Mesendoderm (in vitro differentiated cells): ENCODE measurements around the gene SIX2.
A peak's percentile ranks its signal among the peaks of the same experiment; 100 is the strongest.

ENCODE experiments used
- DNase-seq: peaks from one replicate; pipeline ENCODE4 v3.0.0; 2013
- H2AK5ac ChIP-seq: 2 replicates; pipeline ENCODE4 v1.6.1; 2013; ENCODE audit warnings: low read length, inconsistent platforms
- H2BK120ac ChIP-seq: 2 replicates; pipeline ENCODE4 v1.6.1; 2013; ENCODE audit warnings: low read depth, mild to moderate bottlenecking, low read length, moderate library complexity, mixed read lengths
- H2BK15ac ChIP-seq: replicated peaks from 2 replicates; pipeline ENCODE4 v1.6.1; 2013; ENCODE audit warnings: low read depth, mild to moderate bottlenecking, moderate library complexity
- H2BK5ac ChIP-seq: 2 replicates; pipeline ENCODE4 v1.6.1; 2013; ENCODE audit warnings: low read length, inconsistent platforms
- H3K18ac ChIP-seq: 2 replicates; pipeline ENCODE4 v1.6.1; 2013; ENCODE audit warnings: mild to moderate bottlenecking, low read length, mixed read lengths
- H3K23ac ChIP-seq: one replicate; pipeline ENCODE4 v1.6.1; 2013; ENCODE audit warnings: low read length
- H3K27ac ChIP-seq: 2 replicates; pipeline ENCODE4 v1.5.1; 2013; ENCODE audit warnings: low read depth, mild to moderate bottlenecking, inconsistent platforms, low read length, moderate library complexity
- H3K27me3 ChIP-seq: 2 replicates; pipeline ENCODE4 v1.6.1; 2013; ENCODE audit warnings: low read length, control low read depth, mild to moderate bottlenecking, inconsistent platforms; ENCODE audit not compliant: insufficient read depth, poor library complexity
- H3K36me3 ChIP-seq: 2 replicates; pipeline ENCODE4 v1.6.1; 2013; ENCODE audit warnings: low read length, inconsistent platforms; ENCODE audit not compliant: control insufficient read depth, insufficient read depth
- H3K4ac ChIP-seq: one replicate; pipeline ENCODE4 v1.6.1; 2013; ENCODE audit warnings: low read depth, mild to moderate bottlenecking, low read length, moderate library complexity
- H3K4me1 ChIP-seq: 2 replicates; pipeline ENCODE4 v1.6.1; 2013; ENCODE audit warnings: low read depth, low read length, inconsistent platforms; ENCODE audit not compliant: control insufficient read depth
- H3K4me2 ChIP-seq: 2 replicates; pipeline ENCODE4 v1.6.1; 2013; ENCODE audit warnings: low read length
- H3K4me3 ChIP-seq: 2 replicates; pipeline ENCODE4 v1.5.1; 2013; ENCODE audit warnings: mild to moderate bottlenecking, low read length
- H3K56ac ChIP-seq: one replicate; pipeline ENCODE4 v1.6.1; 2013; ENCODE audit warnings: low read length
- H3K79me1 ChIP-seq: 2 replicates; pipeline ENCODE4 v1.6.1; 2013; ENCODE audit warnings: low read length, inconsistent platforms
- H3K79me2 ChIP-seq: 2 replicates; pipeline ENCODE4 v1.6.1; 2013; ENCODE audit warnings: mild to moderate bottlenecking, low read length; ENCODE audit not compliant: control insufficient read depth, insufficient read depth
- H3K9ac ChIP-seq: 2 replicates; pipeline ENCODE4 v1.6.1; 2013; ENCODE audit warnings: low read length, inconsistent platforms
- H4K5ac ChIP-seq: one replicate; pipeline ENCODE4 v1.6.1; 2013; ENCODE audit warnings: low read length
- H4K8ac ChIP-seq: one replicate; pipeline ENCODE4 v1.6.1; 2013; ENCODE audit warnings: low read depth, mild to moderate bottlenecking, control low read depth, low read length, moderate library complexity
- WGBS: extraction: QIAGEN DNeasy Blood & Tissue Kit; methylation state at CpG from one replicate; pipeline ENCODE4 v1.1.7; 2013; ENCODE audit warnings: low lambda C conversion rate, missing lambda C conversion rate; ENCODE audit not compliant: insufficient coverage; ENCODE audit errors: extremely low coverage; 5-methylcytosine and 5-hydroxymethylcytosine counted together

Gene SIX2

GRCh38 chr2:44981714-44982108, 27.5 kb downstream of the SIX2 start:
- H2BK5ac ChIP-seq = no peak overlapping the region
- H4K8ac ChIP-seq = no peak overlapping the region
- H2BK120ac ChIP-seq = no peak overlapping the region
- no peaks in the 10 kb centered on the region for H3K27me3 ChIP-seq
- H3K4me1 ChIP-seq = no peaks in the 10 kb centered on the region
- H3K4me2 ChIP-seq = no peak overlapping the region
- WGBS = no CpG with 5 or more reads among the region's 14 CpGs
- no peak overlapping the region for H3K23ac ChIP-seq
- H3K4me3 ChIP-seq = no peak overlapping the region
- peak; percentile 77 for DNase-seq
- H3K9ac ChIP-seq = no peak overlapping the region
- no peak overlapping the region for H3K27ac ChIP-seq
- no peaks in the 10 kb centered on the region for H3K36me3 ChIP-seq
- no peaks in the 10 kb centered on the region for H3K79me2 ChIP-seq
- H2BK15ac ChIP-seq = no peak overlapping the region
- no peaks in the 10 kb centered on the region for H3K79me1 ChIP-seq
- no peak overlapping the region for H2AK5ac ChIP-seq
- H3K56ac ChIP-seq = no peak overlapping the region
- H3K18ac ChIP-seq = no peak overlapping the region
- no peak overlapping the region for H3K4ac ChIP-seq
- H4K5ac ChIP-seq = no peak overlapping the region

GRCh38 chr2:44980751-44981713, 28.2 kb downstream of the SIX2 start:
- no peaks in the 10 kb centered on the region for H3K27me3 ChIP-seq
- no peak overlapping the region for H3K27ac ChIP-seq
- no peaks in the 10 kb centered on the region for H3K79me1 ChIP-seq
- no peak overlapping the region for H3K4me3 ChIP-seq
- H4K5ac ChIP-seq = no peak overlapping the region
- no peak overlapping the region for H3K18ac ChIP-seq
- WGBS = no CpG with 5 or more reads among the region's 9 CpGs
- no peak overlapping the region for H3K23ac ChIP-seq
- no peak overlapping the region for H2BK15ac ChIP-seq
- no peak overlapping the region for H3K56ac ChIP-seq
- H2BK120ac ChIP-seq = no peak overlapping the region
- no peak overlapping the region for H4K8ac ChIP-seq
- H2AK5ac ChIP-seq = no peak overlapping the region
- no peak overlapping the region for H3K4ac ChIP-seq
- no peaks in the 10 kb centered on the region for H3K4me1 ChIP-seq
- no peak overlapping the region for H3K4me2 ChIP-seq
- no peaks in the 10 kb centered on the region for H3K79me2 ChIP-seq
- no peaks in the 10 kb centered on the region for H3K36me3 ChIP-seq
- H2BK5ac ChIP-seq = no peak overlapping the region
- no peak for DNase-seq
- H3K9ac ChIP-seq = no peak overlapping the region

DNA sequence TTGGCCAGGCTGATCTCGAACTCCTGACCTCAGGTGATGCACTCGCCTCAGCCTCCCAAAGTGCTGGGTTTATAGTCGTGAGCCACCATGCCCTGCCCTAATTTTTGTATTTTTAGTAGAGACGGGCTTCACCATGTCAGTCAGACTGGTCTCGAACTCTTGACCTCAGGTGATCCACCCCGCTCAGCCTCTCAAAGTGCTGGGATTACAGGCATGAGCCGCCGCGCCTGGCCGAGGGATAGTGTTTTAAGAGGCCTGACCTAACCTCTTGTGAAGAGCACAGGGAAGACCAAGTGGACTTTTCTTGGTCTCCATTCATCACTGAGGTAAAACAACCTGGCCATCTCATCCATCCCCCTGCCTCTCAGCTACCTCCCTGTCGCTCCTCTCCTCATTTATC, 29.7 kb downstream of the SIX2 start:
- Histone ChIP-seq H2AK5ac (no peak overlapping the region), H3K79me2 (no peaks in the 10 kb centered on the region), H2BK15ac (no peak overlapping the region), H3K27me3 (no peaks in the 10 kb centered on the region), H4K8ac (no peak overlapping the region), H3K4me3 (no peak overlapping the region), H3K79me1 (no peaks in the 10 kb centered on the region), H3K18ac (no peak overlapping the region), H2BK120ac (no peak overlapping the region), H4K5ac (no peak overlapping the region), H3K23ac (no peak overlapping the region), H3K4me1 (no peaks in the 10 kb centered on the region), H3K56ac (no peak overlapping the region), H3K9ac (no peak overlapping the region), H3K4ac (no peak overlapping the region), H3K36me3 (no peaks in the 10 kb centered on the region), H3K4me2 (no peak overlapping the region), H2BK5ac (no peak overlapping the region), H3K27ac (no peak overlapping the region)
- DNase-seq = no peak
- WGBS = no CpG with 5 or more reads among the region's 11 CpGs

- Histone ChIP-seq H4K5ac (no peak overlapping the region), H4K8ac (no peak overlapping the region), H3K4ac (no peak overlapping the region), H3K23ac (no peak overlapping the region), H2AK5ac (no peak overlapping the region), H3K4me2 (peak overlapping the region; percentile 25), H3K4me1 (no peaks in the 10 kb centered on the region), H2BK15ac (no peak overlapping the region), H3K9ac (peak overlapping the region; percentile 59), H3K79me2 (no peaks in the 10 kb centered on the region), H3K36me3 (no peaks in the 10 kb centered on the region), H3K79me1 (no peaks in the 10 kb centered on the region), H3K18ac (no peak overlapping the region), H3K56ac (peak overlapping the region; percentile 79), H3K4me3 (no peak overlapping the region), H2BK120ac (no peak overlapping the region), H3K27ac (no peak overlapping the region), H2BK5ac (no peak overlapping the region), H3K27me3 (no peaks in the 10 kb centered on the region)
- DNase-seq = peak; percentile 81
- WGBS = no CpG with 5 or more reads among the region's 24 CpGs
Observed at GRCh38 chr2:44975571-44976450, 33.4 kb downstream of the SIX2 start.

GRCh38 chr2:44974064-44974715, 35.1 kb downstream of the SIX2 start:
- H3K79me1 ChIP-seq = no peaks in the 10 kb centered on the region
- H3K4me3 ChIP-seq = no peak overlapping the region
- no peak overlapping the region for H3K4me2 ChIP-seq
- no peak overlapping the region for H3K56ac ChIP-seq
- no peak overlapping the region for H4K8ac ChIP-seq
- DNase-seq = peak; percentile 91
- no peaks in the 10 kb centered on the region for H3K4me1 ChIP-seq
- H3K9ac ChIP-seq = no peak overlapping the region
- no peaks in the 10 kb centered on the region for H3K36me3 ChIP-seq
- H3K27me3 ChIP-seq = no peaks in the 10 kb centered on the region
- H3K23ac ChIP-seq = no peak overlapping the region
- no peak overlapping the region for H2BK15ac ChIP-seq
- WGBS = no CpG with 5 or more reads among the region's 6 CpGs
- H3K18ac ChIP-seq = no peak overlapping the region
- H3K79me2 ChIP-seq = no peaks in the 10 kb centered on the region
- no peak overlapping the region for H2AK5ac ChIP-seq
- H2BK120ac ChIP-seq = no peak overlapping the region
- no peak overlapping the region for H3K4ac ChIP-seq
- H3K27ac ChIP-seq = no peak overlapping the region
- no peak overlapping the region for H4K5ac ChIP-seq
- no peak overlapping the region for H2BK5ac ChIP-seq
